Keratinocyte (primary cell): ENCODE results near the gene BCL2. TPM values are rescaled to one million over a fixed set of nuclear protein-coding genes. Genes with fewer than 3 reads are reported as not detected.

Experiments used
- DNase-seq: peaks from one replicate; pipeline ENCODE4 v3.0.0-alpha.2; 2011; ENCODE audit warnings: low read depth, missing footprints, low spot score
- FAIRE-seq: peaks from 2 replicates; lab custom pipeline; 2011; peaks lifted over from hg19 to GRCh38; lab: Jason Lieb, UNC
- H2AFZ ChIP-seq: 2 replicates; pipeline ENCODE4 v1.6.0; 2012; ENCODE audit warnings: low read length, control low read depth, inconsistent platforms; ENCODE audit not compliant: control insufficient read depth
- H3K27ac ChIP-seq: 2 replicates; pipeline ENCODE4 v1.5.1; 2011; ENCODE audit warnings: low read length; ENCODE audit not compliant: control insufficient read depth, insufficient read depth
- H3K27me3 ChIP-seq: 3 replicates; pipeline ENCODE4 v1.6.0; 2011; ENCODE audit warnings: low read length; ENCODE audit not compliant: control insufficient read depth, insufficient read depth; ENCODE audit errors: extremely low read depth
- H3K36me3 ChIP-seq, 2 experiments: 2 replicates in 1 of 2; 3 replicates in 1 of 2; pipeline ENCODE4 v1.5.1; 2011; ENCODE audit warnings: low read length in 2 of 2, mild to moderate bottlenecking in 1 of 2; ENCODE audit not compliant: control insufficient read depth in 2 of 2, insufficient read depth in 2 of 2; ENCODE audit errors: extremely low read depth in 1 of 2
- H3K4me1 ChIP-seq: 3 replicates; pipeline ENCODE4 v1.5.1; 2011; ENCODE audit warnings: low read length; ENCODE audit not compliant: control insufficient read depth, insufficient read depth; ENCODE audit errors: extremely low read depth
- H3K4me2 ChIP-seq: 3 replicates; pipeline ENCODE4 v1.6.0; 2011; ENCODE audit warnings: low read depth, low read length; ENCODE audit not compliant: control insufficient read depth, insufficient read depth; ENCODE audit errors: extremely low read depth
- H3K4me3 ChIP-seq, 3 experiments: fragments of 200-600 bp in 1 of 3; sonication (generic) in 1 of 3; 2 replicates in 2 of 3; 3 replicates in 1 of 3; pipeline ENCODE4 v1.5.1; 2011 to 2016; ENCODE audit warnings: low read length in 3 of 3, mild to moderate bottlenecking in 3 of 3, control low read depth in 2 of 3, inconsistent platforms in 1 of 3, low read depth in 1 of 3, mixed read lengths in 1 of 3, mixed run types in 1 of 3, moderate library complexity in 1 of 3; ENCODE audit not compliant: control insufficient read depth in 2 of 3, insufficient read depth in 2 of 3; ENCODE audit errors: extremely low read depth in 1 of 3
- H3K79me2 ChIP-seq: 2 replicates; pipeline ENCODE4 v1.6.0; 2012; ENCODE audit warnings: low read length; ENCODE audit not compliant: control insufficient read depth, insufficient read depth
- H3K9ac ChIP-seq: 3 replicates; pipeline ENCODE4 v1.6.0; 2011; ENCODE audit warnings: low read length; ENCODE audit not compliant: control insufficient read depth, insufficient read depth; ENCODE audit errors: extremely low read depth
- H3K9me1 ChIP-seq: 3 replicates; pipeline ENCODE4 v1.6.0; 2011; ENCODE audit warnings: low read length; ENCODE audit not compliant: control insufficient read depth, insufficient read depth; ENCODE audit errors: extremely low read depth
- H3K9me3 ChIP-seq: 2 replicates; pipeline ENCODE4 v1.5.1; 2012; ENCODE audit warnings: low read depth, low read length; ENCODE audit not compliant: control insufficient read depth
- H4K20me1 ChIP-seq: 3 replicates; pipeline ENCODE4 v1.6.0; 2011; ENCODE audit warnings: low read length; ENCODE audit not compliant: control insufficient read depth, insufficient read depth; ENCODE audit errors: extremely low read depth
- EZH2 ChIP-seq: IDR thresholded peaks from one replicate; pipeline ENCODE4 v1.6.1; 2012; ENCODE audit warnings: inconsistent platforms, mild to moderate bottlenecking, low read length, moderate library complexity
- dilution Hi-C: fragments of 300-500 bp; cut with MboI; formaldehyde crosslinking; loops from one replicate; pipeline ENCODE4 v1.7.0; 2020; ENCODE audit warnings: low sequenced_read_pairs; ENCODE audit not compliant: extremely low pct_ligation_motif_present
- polyA plus RNA-seq, 5 experiments: library from polyadenylated mRNA; depleted of rRNA in 3 of 5; stranded (reverse) in 3 of 5; stranded (forward) in 1 of 5; unstranded in 1 of 5; fragments of >200 nt; gene quantifications; 1 replicate in 1 of 5; 2 replicates in 3 of 5; 3 replicates in 1 of 5; pipeline versions ENCODE4 v1.2.1 to v1.2.3, GENCODE V29; 2011 to 2012; ENCODE audit warnings: missing spikeins in 2 of 5, low read depth in 1 of 5, low replicate concordance in 1 of 5
- TF ChIP-seq, protein P1 (sequence below), 3 experiments: IDR thresholded peaks in 1 of 3; conservative IDR thresholded peaks in 1 of 3; optimal IDR thresholded peaks in 1 of 3; 2 replicates in 2 of 3; 3 replicates in 1 of 3; pipeline versions ENCODE3 to v1.5.1; 2011; ENCODE audit warnings: low read length in 3 of 3, mild to moderate bottlenecking in 3 of 3, moderate library complexity in 2 of 3, control low read depth in 1 of 3, inconsistent platforms in 1 of 3; ENCODE audit not compliant: insufficient read depth in 2 of 3; ENCODE audit errors: extremely low read depth in 1 of 3

The BCL2 gene
- polyA plus RNA-seq, 1 donor (not counting 4 experiments of a cell fraction or from before 2014, with no cell fraction given) = 0.30 TPM

DNA sequence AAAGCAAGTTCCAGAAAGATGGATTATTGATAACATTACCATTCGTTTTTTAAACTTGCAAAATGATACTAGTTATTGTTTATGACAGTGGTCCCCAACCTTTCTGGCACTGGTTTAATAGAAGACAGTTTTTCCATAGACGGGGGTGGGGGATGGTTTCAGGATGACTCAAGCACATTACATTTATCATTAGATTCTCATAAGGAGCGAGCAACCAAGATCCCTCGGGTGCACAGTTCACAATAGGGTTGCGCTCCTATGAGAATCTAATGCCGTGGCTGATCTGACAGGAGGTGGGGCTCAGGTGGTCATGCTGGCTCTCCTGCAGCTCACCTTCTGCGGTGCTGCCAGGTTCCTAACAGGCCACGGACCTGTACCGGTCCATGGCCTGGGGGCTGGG is 86.2 kb downstream of the BCL2 start:
- DNase-seq (no peak), FAIRE-seq (no peak)
- dilution Hi-C loops = no loop called here
- TF ChIP-seq EZH2 = no peak
- TF ChIP-seq, protein P1, sequence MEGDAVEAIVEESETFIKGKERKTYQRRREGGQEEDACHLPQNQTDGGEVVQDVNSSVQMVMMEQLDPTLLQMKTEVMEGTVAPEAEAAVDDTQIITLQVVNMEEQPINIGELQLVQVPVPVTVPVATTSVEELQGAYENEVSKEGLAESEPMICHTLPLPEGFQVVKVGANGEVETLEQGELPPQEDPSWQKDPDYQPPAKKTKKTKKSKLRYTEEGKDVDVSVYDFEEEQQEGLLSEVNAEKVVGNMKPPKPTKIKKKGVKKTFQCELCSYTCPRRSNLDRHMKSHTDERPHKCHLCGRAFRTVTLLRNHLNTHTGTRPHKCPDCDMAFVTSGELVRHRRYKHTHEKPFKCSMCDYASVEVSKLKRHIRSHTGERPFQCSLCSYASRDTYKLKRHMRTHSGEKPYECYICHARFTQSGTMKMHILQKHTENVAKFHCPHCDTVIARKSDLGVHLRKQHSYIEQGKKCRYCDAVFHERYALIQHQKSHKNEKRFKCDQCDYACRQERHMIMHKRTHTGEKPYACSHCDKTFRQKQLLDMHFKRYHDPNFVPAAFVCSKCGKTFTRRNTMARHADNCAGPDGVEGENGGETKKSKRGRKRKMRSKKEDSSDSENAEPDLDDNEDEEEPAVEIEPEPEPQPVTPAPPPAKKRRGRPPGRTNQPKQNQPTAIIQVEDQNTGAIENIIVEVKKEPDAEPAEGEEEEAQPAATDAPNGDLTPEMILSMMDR (optimal IDR thresholded peaks at IDR 0.05 in 1 of 3, IDR thresholded peaks at IDR 0.05 in 1 of 3, conservative IDR thresholded peaks at IDR 0.05 in 1 of 3; ENCODE audit: extremely low read depth in 1 of 3, insufficient read depth in 2 of 3, low read length in 3 of 3) = no peak
- Histone ChIP-seq H3K9ac (no peak overlapping the region), H3K27ac (no peak overlapping the region), H3K27me3 (no peaks in the 10 kb centered on the region), H3K4me3 (no peak overlapping the region), H2AFZ (no peak overlapping the region), H4K20me1 (no peaks in the 10 kb centered on the region), H3K4me2 (no peak overlapping the region), H3K36me3 (no peaks in the 10 kb centered on the region), H3K4me1 (peaks cover 11% of the 10 kb centered on the region), H3K9me3 (no peaks in the 10 kb centered on the region), H3K79me2 (no peaks in the 10 kb centered on the region), H3K9me1 (no peaks in the 10 kb centered on the region)

DNA sequence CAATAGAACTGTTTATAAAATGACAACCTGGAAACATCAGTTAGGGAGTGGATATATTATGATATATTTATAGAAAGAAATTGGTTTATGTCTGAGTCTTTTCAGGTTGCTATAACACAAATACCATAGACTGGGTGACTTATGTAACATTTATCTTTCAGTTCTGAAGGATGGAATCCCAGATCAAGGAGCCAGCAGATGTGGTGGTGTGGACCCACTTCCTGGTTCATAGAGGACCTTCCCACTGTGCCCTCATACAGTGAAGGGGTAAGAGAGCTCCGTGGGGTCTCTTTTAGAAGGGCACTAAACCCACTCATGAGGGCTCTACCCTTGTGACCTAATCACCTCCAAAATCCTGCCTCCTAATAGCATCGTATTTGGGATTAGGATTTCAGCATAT is 86.7 kb downstream of the BCL2 start:
- Histone ChIP-seq H3K79me2 (no peaks in the 10 kb centered on the region), H3K4me1 (peaks cover 6% of the 10 kb centered on the region), H3K9me3 (no peaks in the 10 kb centered on the region), H4K20me1 (no peaks in the 10 kb centered on the region), H2AFZ (no peak overlapping the region), H3K27ac (no peak overlapping the region), H3K36me3 (no peaks in the 10 kb centered on the region), H3K4me3 (no peak overlapping the region), H3K4me2 (no peak overlapping the region), H3K9ac (no peak overlapping the region), H3K9me1 (no peaks in the 10 kb centered on the region), H3K27me3 (no peaks in the 10 kb centered on the region)
- dilution Hi-C loops = no loop called here
- no peak for DNase-seq
- FAIRE-seq = no peak
- no peak for TF ChIP-seq EZH2
- TF ChIP-seq, protein P1 (optimal IDR thresholded peaks at IDR 0.05 in 1 of 3, IDR thresholded peaks at IDR 0.05 in 1 of 3, conservative IDR thresholded peaks at IDR 0.05 in 1 of 3; ENCODE audit: extremely low read depth in 1 of 3, insufficient read depth in 2 of 3, low read length in 3 of 3) = no peak
